Midbrain (tissue), 1 donor: ENCODE measurements around the gene MUC4.

Source experiments
- DNase-seq: peaks from one replicate; lab custom pipeline; 2025; lab: John Stamatoyannopoulos, UW

Gene MUC4

GRCh38 chr3:195811756-195812155, at the start of gene MUC4:
TSS of gene MUC4 (minus strand) at chr3:195811929. CDS start at chr3:195811817, 112 bp downstream.
- DNase-seq = no peak

DNA sequence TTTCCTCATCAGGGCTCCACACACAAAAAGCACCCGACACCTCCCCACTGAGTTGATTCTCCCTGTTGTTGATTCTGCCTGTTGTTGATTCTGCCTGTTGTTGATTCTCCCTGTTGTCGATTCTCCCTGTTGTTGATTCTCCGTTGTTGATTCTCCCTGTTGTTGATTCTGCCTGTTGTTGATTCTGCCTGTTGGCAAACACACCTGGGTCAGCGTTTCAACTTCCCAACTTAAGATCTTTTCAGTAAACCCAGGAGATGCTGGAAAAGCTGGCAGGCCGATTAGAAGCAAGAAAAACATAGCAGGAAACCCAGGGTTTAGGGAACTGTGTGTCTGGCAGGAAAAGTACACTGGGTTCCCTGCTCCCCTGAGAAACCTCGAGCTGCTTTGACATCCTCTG, 48.7 kb upstream of the MUC4 start:
- DNase-seq = no peak

GRCh38 chr3:195859846-195860411, 48.2 kb upstream of the MUC4 start:
- no peak for DNase-seq

- peak; percentile 74 for DNase-seq
Measured at GRCh38 chr3:195859061-195859845, 47.5 kb upstream of the MUC4 start.

DNA sequence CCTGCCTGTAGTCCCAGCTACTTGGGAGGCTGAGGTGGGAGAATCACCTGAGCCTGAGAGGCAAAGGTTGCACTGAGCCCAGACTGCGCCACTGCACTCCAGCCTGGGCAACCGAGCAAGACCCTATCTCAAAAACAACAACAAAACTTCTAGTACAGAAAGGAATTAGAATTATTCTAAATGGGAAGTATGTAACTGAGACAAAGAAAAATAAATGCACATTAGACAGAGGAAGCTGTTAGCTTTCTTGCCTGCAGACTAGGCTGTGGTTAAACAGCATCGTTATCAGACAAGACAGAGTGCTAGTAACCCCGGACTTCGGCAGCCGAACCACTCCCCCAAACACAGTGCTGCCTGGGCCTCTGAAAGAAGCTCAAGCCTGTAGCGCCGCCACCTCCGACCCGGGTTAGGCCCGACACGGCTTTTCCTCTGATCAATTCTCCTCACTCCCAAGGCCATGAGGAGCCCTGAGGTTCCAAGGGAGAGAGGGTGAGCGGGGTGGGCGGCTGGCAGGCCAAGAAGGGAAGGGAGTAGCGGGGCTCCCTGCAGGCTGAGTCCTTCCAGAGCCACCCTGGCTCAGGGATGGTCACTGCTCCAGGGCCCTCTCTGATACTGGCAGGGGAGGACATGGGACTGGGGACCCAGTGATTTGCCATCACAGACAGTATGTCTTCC, 44.8 kb upstream of the MUC4 start:
- DNase-seq = no peak

- no peak for DNase-seq
Measured at GRCh38 chr3:195855471-195856409, 44.0 kb upstream of the MUC4 start.

GRCh38 chr3:195854628-195855294, 43.0 kb upstream of the MUC4 start:
- no peak for DNase-seq

DNA sequence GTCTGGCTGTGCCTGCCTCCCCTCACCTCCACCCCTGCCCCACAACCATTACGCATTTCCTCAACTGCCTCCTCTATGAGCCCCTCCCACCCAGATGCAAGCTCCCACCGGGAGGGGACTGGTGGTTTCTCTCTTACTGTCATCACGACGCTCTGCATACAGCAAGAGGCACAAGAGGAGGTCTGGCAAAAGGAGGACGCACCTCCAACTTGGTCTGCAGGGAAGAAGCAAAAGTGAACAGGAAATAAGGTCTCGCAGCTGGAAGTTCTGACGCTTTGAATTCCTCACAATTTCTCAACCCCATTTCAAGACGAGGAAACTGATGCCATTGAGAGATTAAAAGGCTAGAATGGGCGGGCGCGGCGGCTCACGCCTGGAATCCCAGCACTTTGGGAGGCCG, 42.3 kb upstream of the MUC4 start:
- no peak for DNase-seq

DNA sequence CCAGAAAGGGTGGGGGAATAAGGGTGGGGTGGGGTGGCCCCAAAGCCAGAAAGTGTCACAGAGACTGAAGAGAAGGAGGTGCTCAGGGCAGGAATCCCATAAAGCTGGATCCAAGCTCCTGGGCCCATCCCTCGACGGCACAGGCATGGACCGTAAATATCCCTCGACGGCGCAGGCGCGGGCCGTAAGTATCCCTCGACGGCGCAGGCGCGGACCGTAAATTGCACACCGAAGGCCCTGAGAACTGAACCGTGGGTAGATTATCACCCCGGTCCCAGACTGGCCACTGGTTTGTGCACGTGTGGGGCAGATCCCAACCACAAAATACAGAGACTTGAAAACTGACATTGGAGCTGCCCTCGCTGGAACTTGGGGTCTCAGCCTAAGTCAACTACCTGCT, 41.3 kb upstream of the MUC4 start:
- no peak for DNase-seq

- DNase-seq = peak; percentile 90
Measured at GRCh38 chr3:195850857-195851543, 39.3 kb upstream of the MUC4 start.

DNA sequence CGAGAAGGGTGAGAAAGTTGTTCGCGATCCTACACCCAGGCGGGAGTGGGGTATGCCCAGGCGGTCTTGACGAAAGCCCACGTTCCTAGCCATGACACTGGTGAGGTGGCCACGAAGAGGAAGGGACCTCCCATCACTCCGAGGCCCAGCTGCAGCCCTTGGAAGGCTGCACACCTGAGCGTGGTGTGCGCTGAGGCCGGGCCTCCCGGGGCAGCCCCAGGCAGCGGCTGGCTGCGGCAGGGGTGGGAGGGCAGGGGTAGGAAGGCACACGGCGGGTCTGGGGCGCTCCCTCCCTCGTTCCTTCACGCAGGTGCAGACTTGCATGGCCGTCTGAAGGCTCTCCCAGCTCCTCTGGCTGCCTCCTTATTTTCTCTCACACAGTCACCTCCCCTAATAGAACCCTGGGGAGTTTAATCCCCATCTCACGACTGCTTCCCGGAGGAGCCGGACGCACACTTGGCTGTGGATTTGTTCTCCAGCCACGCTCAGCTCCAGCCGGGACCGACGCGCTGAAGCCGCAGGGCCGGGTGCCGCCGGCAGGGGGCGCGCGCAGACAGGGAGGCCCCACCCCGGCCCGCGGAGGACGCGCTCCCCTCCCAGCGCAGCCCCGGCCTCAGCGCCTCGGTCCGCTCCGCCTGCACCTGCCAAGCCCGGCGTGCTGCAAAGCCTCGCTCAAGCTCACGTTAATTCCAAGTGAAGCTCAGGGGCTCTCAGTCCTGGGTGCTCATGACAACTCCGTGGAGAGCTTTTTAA, 37.8 kb upstream of the MUC4 start:
- DNase-seq = no peak

- DNase-seq = no peak
Measured at GRCh38 chr3:195847055-195847950, 35.6 kb upstream of the MUC4 start.

- DNase-seq = no peak
Measured at GRCh38 chr3:195845483-195845882, 33.8 kb upstream of the MUC4 start.

DNA sequence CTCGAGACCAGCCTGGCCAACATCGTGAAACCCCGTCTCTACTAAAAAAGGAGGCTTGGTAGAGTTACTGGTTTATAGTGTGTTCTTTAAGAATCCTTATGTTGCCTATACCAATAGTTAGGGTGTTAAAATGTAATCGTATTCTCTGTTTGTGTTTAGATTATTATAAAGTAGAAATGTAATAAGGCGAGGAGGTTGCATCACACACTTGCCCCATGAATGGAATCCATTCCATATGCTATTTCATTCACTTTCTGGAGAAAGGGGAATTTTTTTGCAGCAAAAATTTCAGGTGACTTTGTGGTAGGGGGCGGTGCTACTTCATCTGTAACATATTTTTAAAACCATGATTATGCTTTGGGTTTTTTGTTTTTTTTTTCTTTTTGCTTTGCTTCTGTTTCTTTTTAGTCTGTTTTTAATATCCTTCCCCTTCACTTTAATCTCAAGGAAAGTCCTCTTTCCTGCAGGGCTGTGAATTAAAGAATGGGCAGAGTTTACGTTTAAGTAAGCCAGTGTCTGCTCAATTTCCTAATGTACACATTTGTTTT, 33.0 kb upstream of the MUC4 start:
- no peak for DNase-seq

DNA sequence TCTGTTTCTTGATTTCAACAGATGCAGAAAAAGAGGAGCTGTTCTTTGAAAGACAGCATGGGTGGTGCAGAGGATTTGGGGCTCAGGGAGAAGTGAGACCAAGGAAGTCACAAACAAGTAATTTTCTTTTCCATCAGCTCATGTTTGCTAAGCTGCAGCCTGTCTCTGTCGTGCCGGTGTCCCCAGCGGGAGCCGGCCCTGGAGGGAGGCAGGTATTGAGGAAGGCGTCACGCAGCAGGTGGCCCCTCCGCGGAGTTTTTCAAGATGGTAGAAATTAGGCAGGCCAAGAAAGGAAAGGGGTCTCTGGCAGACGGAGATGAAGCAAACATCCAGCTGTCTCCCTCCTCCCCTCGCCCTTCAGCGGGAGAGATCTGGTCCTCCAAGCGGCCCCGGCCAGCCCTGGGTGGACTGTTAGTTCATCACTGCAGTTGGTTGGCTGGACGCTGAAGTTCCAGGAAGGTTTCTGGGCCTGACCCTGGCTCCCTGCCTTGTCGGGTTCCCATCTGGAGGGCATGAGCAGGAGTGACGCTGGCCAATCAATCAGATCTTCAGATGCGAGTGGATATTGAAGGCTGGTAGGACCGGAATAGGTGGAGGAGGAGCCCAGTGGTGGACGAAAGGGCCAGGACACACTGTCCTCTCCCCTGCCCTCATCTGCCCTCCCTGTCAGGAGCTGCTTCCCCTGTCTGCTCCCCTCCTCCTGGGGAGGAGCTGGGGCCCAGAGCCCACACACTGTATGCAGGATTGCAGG, 27.7 kb upstream of the MUC4 start:
- DNase-seq = no peak

- DNase-seq = no peak
Measured at GRCh38 chr3:195838714-195839113, 27.0 kb upstream of the MUC4 start.

DNA sequence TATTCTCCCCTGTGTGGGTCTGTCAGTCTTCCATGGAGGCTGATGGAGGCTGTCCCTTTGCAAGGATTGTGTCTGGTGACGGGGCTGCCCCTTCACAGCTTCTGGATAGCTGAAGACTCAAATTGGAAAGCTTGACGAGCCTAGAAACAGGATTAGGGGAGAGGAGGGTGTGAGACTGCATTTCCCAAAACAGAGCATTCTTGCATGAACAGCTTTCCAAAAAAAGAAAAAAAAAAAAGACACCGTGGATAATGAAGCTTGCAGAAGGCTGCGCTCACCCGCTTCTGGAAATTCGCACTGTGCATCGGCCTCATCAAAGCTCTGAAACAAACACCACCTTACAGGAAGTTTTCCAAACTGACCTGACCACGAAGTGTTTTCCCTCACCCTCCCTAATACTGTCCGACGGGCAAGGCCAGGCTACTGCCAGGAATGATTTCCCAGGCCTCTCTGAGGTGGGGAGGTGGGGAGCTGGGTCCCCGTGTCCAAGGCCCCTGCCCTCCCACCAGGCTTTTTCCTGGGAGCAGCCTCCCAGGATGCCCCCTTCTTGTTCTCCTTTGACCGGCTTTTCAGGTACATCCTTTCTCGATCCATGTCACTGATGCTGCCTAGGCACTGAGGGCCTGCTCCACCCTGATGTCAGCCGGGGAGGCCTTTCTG, 24.9 kb upstream of the MUC4 start:
- no peak for DNase-seq

- no peak for DNase-seq
Measured at GRCh38 chr3:195835791-195836190, 24.1 kb upstream of the MUC4 start.
